HPDE6-E6E7 (cell line): ENCODE data around the gene CDH4.

Experiments used
- DNase-seq: peaks from one replicate; pipeline ENCODE4 v3.0.0; 2011; ENCODE audit warnings: missing footprints; ENCODE audit errors: extremely low spot score

CDH4 gene

GRCh38 chr20:61802721-61803311 is 550.8 kb downstream of the CDH4 start:
- DNase-seq = no peak

- no peak for DNase-seq
Observed at GRCh38 chr20:61803416-61803914, 551.4 kb downstream of the CDH4 start.

GRCh38 chr20:61803915-61804751 is 552.1 kb downstream of the CDH4 start:
- DNase-seq = no peak

GRCh38 chr20:61804752-61805295 is 552.8 kb downstream of the CDH4 start:
- DNase-seq = no peak

GRCh38 chr20:61805365-61805764 is 553.3 kb downstream of the CDH4 start:
- DNase-seq = no peak

- no peak for DNase-seq
Observed at GRCh38 chr20:61805781-61806180, 553.7 kb downstream of the CDH4 start.

GRCh38 chr20:61806314-61806713 is 554.3 kb downstream of the CDH4 start:
- DNase-seq = no peak

- no peak for DNase-seq
Observed at GRCh38 chr20:61806995-61807394, 554.9 kb downstream of the CDH4 start.

- DNase-seq = no peak
Observed at GRCh38 chr20:61807471-61808160, 555.6 kb downstream of the CDH4 start.

- no peak for DNase-seq
Observed at GRCh38 chr20:61808447-61808846, 556.4 kb downstream of the CDH4 start.

- DNase-seq = no peak
Observed at GRCh38 chr20:61809006-61809770, 557.1 kb downstream of the CDH4 start.

- DNase-seq = no peak
Observed at GRCh38 chr20:61810066-61810737, 558.1 kb downstream of the CDH4 start.

GRCh38 chr20:61810738-61811135 is 558.7 kb downstream of the CDH4 start:
- no peak for DNase-seq

- DNase-seq = no peak
Observed at GRCh38 chr20:61811166-61811565, 559.1 kb downstream of the CDH4 start.

- no peak for DNase-seq
Observed at GRCh38 chr20:61812121-61812844, 560.2 kb downstream of the CDH4 start.

- DNase-seq = no peak
Observed at GRCh38 chr20:61812845-61813485, 560.9 kb downstream of the CDH4 start.

GRCh38 chr20:61813791-61814190 is 561.7 kb downstream of the CDH4 start:
- no peak for DNase-seq

GRCh38 chr20:61814244-61814643 is 562.2 kb downstream of the CDH4 start:
- DNase-seq = no peak

- no peak for DNase-seq
Observed at GRCh38 chr20:61814726-61815125, 562.7 kb downstream of the CDH4 start.

GRCh38 chr20:61815176-61815575 is 563.1 kb downstream of the CDH4 start:
- no peak for DNase-seq
